HG02852 (cell line): Measurements from ENCODE around the gene GRB10.

Experiments
- ATAC-seq: cut with Tn5 transposase; IDR thresholded peaks from one replicate; pipeline ENCODE4 v1.9.1; 2021; ENCODE audit warnings: mild to moderate bottlenecking, moderate library complexity; ENCODE audit not compliant: unreplicated experiment

The GRB10 gene

DNA sequence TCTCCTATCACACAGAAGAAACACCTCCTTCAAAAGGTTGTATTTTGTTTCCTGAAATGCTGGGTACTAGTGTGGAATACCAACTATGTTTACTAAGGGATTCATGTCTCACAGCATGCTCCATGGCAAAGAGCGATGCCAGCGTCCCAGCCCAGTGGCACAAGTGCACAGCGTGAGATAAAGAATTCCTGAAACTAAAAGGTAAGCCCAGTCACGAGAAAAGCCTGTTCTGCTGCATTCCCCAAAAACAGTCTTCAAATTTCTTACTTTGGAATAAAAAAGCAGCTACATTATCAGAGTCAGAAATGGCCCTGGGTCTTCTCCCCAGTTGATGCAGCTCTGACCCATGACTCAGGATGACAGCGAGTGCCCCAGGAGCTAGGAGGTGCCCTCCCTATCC lies 164.4 kb downstream of the GRB10 start:
- no peak for ATAC-seq

GRCh38 chr7:50615519-50616080 lies 167.1 kb downstream of the GRB10 start:
- no peak for ATAC-seq

DNA sequence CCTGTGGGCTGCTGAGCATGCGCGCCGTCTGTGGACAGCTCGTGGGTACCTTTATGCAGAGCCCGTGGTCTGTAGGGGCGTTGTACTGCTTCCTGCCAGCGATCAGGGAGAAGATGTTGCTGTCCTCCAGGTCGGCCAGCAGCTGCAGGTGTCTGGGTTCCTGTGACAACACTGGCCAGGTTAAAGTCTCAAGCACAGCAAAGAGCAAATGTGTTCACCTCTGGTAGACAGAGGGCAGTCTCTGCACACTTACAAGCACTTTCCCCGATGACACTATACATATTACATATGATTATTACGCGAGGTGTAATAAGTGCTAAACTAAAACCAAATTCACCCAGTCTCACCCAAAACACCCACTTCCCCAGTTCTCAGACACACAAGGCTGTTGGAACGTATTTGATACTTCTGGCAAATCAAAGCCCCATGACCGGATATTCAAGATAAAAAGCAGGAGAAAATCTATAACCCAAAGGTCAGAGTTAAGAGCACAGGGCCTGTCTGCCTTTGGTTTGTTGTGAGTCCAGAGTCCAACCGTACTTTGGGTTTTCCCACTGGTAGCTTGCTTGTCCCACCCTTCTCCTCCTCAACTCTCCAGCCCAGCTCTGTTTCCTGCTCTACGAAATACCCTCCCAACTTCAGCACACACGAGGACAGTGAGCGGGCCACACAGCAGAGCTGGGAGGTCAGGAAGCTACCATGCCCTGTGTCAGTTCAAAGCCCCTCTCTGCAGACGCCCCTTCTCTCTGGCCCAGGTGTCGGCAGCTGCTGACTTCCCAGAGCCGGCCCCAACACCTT lies 167.8 kb downstream of the GRB10 start:
- ATAC-seq = no peak

GRCh38 chr7:50613473-50613872 lies 169.2 kb downstream of the GRB10 start:
- ATAC-seq = no peak

GRCh38 chr7:50612704-50613103 lies 170.0 kb downstream of the GRB10 start:
- ATAC-seq = no peak

- no peak for ATAC-seq
Measured at GRCh38 chr7:50610521-50611277, 172.0 kb downstream of the GRB10 start.

DNA sequence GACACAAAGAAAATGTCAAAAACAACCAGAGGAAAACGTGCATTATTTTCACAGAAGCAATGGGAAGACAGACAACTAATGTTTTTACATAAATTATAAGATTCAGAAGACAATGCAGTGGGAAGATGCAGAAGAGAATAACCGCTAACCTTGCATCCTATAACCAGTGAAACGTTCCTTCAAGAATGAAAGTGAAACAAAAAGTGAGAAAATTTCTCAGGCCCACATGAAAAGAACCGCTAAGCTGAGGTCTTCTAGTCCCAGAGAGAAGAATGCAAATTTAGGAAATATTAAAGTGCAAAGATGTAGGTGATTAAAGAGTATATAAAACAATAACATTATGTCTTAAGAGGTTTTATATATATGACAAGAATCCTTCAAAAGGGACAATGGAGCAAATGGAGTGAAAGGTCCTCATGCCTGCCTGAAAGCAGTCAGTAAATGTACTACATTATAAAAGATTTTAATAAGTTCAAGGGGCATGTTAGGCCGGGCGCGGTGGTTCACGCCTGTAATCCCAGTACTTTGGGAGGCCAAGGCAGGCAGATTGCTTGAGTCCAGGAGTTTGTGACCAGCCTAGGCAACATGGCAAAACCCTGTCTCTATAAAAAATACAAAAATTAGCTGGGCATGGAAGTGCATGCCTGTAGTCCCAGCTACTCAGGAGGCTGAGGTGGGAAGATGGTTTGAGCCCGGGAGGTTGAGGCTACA lies 174.3 kb downstream of the GRB10 start:
- peak; percentile 56 for ATAC-seq

DNA sequence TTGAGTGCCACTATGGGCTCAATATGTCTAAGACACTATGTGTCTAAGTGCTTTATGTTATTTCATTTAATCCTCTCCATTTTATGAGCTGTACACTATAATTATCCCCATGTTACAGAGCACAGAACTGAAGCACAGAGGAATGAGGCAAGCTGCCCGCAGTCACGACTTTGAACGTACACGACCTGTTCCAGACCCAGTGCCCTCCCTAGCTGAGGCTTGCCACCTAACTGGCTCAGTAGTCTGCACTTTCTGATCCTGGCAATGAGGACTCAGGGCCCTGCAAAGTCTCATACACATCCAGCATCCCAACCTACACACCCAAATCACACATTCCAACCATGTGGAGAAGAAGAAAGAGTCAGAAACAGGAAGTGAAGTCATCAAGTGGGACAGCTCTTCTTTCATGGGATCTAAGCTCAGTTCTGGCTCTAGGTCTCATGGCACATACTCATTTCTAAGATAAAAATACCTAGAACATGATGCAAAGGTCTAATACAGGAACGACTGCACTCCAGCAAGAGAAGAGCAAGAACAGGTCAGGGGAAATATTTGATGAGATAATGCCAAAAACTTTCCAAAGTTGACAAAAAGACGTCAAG lies 175.1 kb downstream of the GRB10 start:
- no peak for ATAC-seq

GRCh38 chr7:50605059-50605458 lies 177.6 kb downstream of the GRB10 start:
- ATAC-seq = no peak

DNA sequence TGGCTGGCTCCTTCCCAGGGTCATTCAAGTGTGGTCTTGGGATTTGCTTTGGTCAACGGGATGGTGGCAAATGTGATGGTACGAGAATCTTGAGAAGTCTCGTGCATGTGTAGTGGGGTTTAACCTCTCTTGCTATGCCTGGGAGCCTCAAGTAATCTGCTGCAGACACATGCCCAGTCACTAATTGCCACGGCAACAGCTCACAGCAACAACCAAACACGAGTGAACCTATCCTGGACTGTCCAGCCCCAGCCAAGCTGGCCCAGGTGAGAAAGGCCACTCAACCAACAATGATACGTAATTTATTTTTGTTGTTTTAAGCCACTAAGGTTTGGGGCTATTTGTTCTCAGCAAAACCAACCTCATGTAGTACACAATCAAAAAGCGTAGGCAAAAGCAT lies 179.4 kb downstream of the GRB10 start:
- no peak for ATAC-seq

GRCh38 chr7:50599385-50599784 lies 183.3 kb downstream of the GRB10 start:
- ATAC-seq = no peak

- no peak for ATAC-seq
Measured at GRCh38 chr7:50598460-50599343, 184.0 kb downstream of the GRB10 start.

DNA sequence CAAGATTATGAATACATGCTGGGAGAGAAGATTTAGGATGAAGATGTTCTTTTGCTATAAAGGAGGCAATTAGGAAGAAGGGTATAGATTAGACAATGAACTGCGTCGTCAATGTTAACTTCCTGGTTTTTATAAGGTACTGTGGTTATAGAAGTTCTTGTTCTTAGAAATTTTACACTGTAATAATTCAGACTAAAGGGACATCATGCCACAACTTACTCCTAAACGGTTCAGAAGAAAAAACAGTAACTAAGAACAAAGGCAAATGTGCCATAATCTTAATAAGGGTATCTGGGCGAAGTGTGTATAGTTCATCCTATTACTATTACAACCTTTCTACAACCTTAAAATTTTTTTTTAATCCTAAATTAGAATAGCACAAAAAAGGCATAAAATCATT lies 186.2 kb downstream of the GRB10 start:
- no peak for ATAC-seq

DNA sequence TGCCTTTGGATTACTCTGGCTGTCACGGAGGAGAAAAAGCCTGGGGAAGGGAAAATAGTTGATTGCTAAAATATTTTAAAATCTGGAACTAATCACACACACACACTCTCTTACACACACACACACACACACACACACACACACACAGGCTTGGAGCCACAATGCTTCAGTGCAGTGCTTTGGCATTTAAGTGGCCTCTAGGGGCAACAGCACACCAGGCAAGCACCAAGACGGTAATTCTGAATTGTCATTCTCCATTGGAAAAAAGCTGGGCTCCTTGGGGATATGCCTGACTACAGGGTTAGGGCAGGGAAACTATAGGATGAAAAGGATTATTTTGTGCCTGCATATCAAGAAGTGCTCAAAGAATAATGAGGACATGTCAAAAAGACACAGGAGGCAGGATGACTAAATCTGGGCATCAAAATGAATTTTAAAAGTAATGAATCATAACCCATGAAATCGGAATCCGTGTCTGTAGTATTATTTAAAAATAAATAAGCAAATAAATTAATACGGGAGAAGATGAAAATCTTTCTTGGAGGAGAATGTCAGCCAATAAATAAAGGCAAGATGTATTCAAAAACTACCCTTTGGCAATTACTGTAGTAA lies 187.1 kb downstream of the GRB10 start:
- peak; percentile 34 for ATAC-seq

GRCh38 chr7:50594734-50595485 lies 187.8 kb downstream of the GRB10 start:
- ATAC-seq = peak; percentile 64

- ATAC-seq = no peak
Measured at GRCh38 chr7:50594136-50594535, 188.6 kb downstream of the GRB10 start.

GRCh38 chr7:50592940-50593339 lies 189.8 kb downstream of the GRB10 start:
- ATAC-seq = no peak

- ATAC-seq = no peak
Measured at GRCh38 chr7:50591480-50592438, 190.9 kb downstream of the GRB10 start.
